Neural progenitor cell (in vitro differentiated cells): Measurements from ENCODE around the gene TXNRD3. TPM values are rescaled to one million over a fixed set of nuclear protein-coding genes. Genes with fewer than 3 reads are reported as not detected.

ENCODE experiments used
- DNase-seq: peaks from one replicate; pipeline ENCODE4 v3.0.0-alpha.2; 2016; ENCODE audit warnings: low spot score
- H2AFZ ChIP-seq: fragments of 200-600 bp; sonication (generic); replicated peaks from 2 replicates; pipeline ENCODE4 v1.6.1; 2016; ENCODE audit warnings: antibody characterized with exemption
- H3F3A ChIP-seq: fragments of 200-600 bp; sonication (generic); 2 replicates; pipeline ENCODE4 v1.6.1; 2016; ENCODE audit warnings: antibody characterized with exemption, low read depth
- H3K27ac ChIP-seq: fragments of 200-600 bp; sonication (generic); 2 replicates; pipeline ENCODE4 v1.5.1; 2016; ENCODE audit warnings: mild to moderate bottlenecking
- H3K27me3 ChIP-seq: fragments of 200-600 bp; sonication (generic); 2 replicates; pipeline ENCODE4 v1.6.1; 2016; ENCODE audit warnings: mild to moderate bottlenecking, moderate library complexity
- H3K36me3 ChIP-seq: fragments of 200-600 bp; sonication (generic); 2 replicates; pipeline ENCODE4 v1.5.1; 2016
- H3K4me1 ChIP-seq: fragments of 200-600 bp; sonication (generic); 2 replicates; pipeline ENCODE4 v1.6.1; 2016; ENCODE audit warnings: mixed run types
- H3K4me2 ChIP-seq: fragments of 200-600 bp; sonication (generic); 2 replicates; pipeline ENCODE4 v1.6.1; 2016
- H3K4me3 ChIP-seq: fragments of 200-600 bp; sonication (generic); 2 replicates; pipeline ENCODE4 v1.5.1; 2016
- H3K79me2 ChIP-seq: fragments of 200-600 bp; sonication (generic); 2 replicates; pipeline ENCODE4 v1.6.1; 2016; ENCODE audit warnings: low read depth
- H3K9ac ChIP-seq: fragments of 200-600 bp; sonication (generic); 2 replicates; pipeline ENCODE4 v1.6.1; 2016
- H3K9me3 ChIP-seq: fragments of 200-600 bp; sonication (generic); 2 replicates; pipeline ENCODE4 v1.5.1; 2016; ENCODE audit warnings: low read depth
- H4K20me1 ChIP-seq: fragments of 200-600 bp; sonication (generic); 2 replicates; pipeline ENCODE4 v1.6.1; 2016; ENCODE audit warnings: low read depth
- H3K27ac Mint-ChIP-seq: 3 replicates; pipeline ENCODE4 v1.8.0; 2021; ENCODE audit warnings: mixed read lengths
- H3K27me3 Mint-ChIP-seq: 2 replicates; pipeline ENCODE4 v1.8.0; 2022; ENCODE audit warnings: low read depth, mild to moderate bottlenecking, inconsistent platforms, moderate library complexity, mixed read lengths; ENCODE audit not compliant: insufficient read depth
- H3K36me3 Mint-ChIP-seq: 3 replicates; pipeline ENCODE4 v1.8.0; 2021; ENCODE audit warnings: mixed read lengths
- H3K4me1 Mint-ChIP-seq: 3 replicates; pipeline ENCODE4 v1.8.0; 2021; ENCODE audit warnings: mixed read lengths
- H3K4me3 Mint-ChIP-seq: 3 replicates; pipeline ENCODE4 v1.8.0; 2021; ENCODE audit warnings: mild to moderate bottlenecking, moderate library complexity, mixed read lengths
- H3K9me3 Mint-ChIP-seq: 3 replicates; pipeline ENCODE4 v1.8.0; 2020; ENCODE audit warnings: mixed read lengths
- CTCF ChIP-seq: fragments of 200-600 bp; sonication (generic); IDR thresholded peaks from 2 replicates; pipeline ENCODE4 v1.5.1; 2017; ENCODE audit warnings: antibody characterized with exemption, mild to moderate bottlenecking
- EZH2 ChIP-seq: fragments of 200-600 bp; sonication (generic); IDR thresholded peaks from 2 replicates; pipeline ENCODE4 v1.6.1; 2017; ENCODE audit warnings: antibody characterized with exemption, mild to moderate bottlenecking, moderate library complexity
- EZH2phosphoT487 ChIP-seq: fragments of 200-600 bp; sonication (generic); IDR thresholded peaks from 2 replicates; pipeline ENCODE4 v1.6.1; 2017; ENCODE audit warnings: antibody characterized with exemption
- small RNA-seq: library from RNA; depleted of rRNA; stranded (forward); fragments of <200 nt; gene quantifications from one replicate; pipeline ENCODE3, GENCODE V24; 2015
- total RNA-seq: library from RNA; depleted of rRNA; stranded (reverse); fragments of >200 nt; gene quantifications from 2 replicates; pipeline ENCODE4 v1.2.3, GENCODE V29; 2015; ENCODE audit warnings: low replicate concordance

Gene TXNRD3
- total RNA-seq, 1 donor from 2014 or later, result 10.3 TPM

GRCh38 chr3:126557415-126557745, 97.5 kb downstream of the TXNRD3 start:
- Mint-ChIP-seq H3K27ac (no peak overlapping the region), H3K36me3 (no peaks in the 10 kb centered on the region), H3K4me3 (no peak overlapping the region), H3K27me3 (no peaks in the 10 kb centered on the region), H3K9me3 (peaks cover 3% of the 10 kb centered on the region), H3K4me1 (no peaks in the 10 kb centered on the region)
- Histone ChIP-seq H3K27ac (no peak overlapping the region), H3K4me2 (no peak overlapping the region), H3K79me2 (no peaks in the 10 kb centered on the region), H2AFZ (no peak overlapping the region), H3K9me3 (no peaks in the 10 kb centered on the region), H3K4me1 (no peaks in the 10 kb centered on the region), H4K20me1 (no peaks in the 10 kb centered on the region), H3K27me3 (peaks cover 4% of the 10 kb centered on the region), H3K9ac (no peak overlapping the region), H3K36me3 (no peaks in the 10 kb centered on the region), H3F3A (no peaks in the 10 kb centered on the region), H3K4me3 (no peak overlapping the region)
- TF ChIP-seq EZH2phosphoT487, result no peak
- no peak for TF ChIP-seq CTCF
- no peak for TF ChIP-seq EZH2
- DNase-seq, result no peak

Small RNAs within 50 kb of the gene (small RNA-seq; reads per million reads assigned to genes)
- gene RNA5SP138, result not detected

Other genes starting within 250 kb of the TXNRD3 start
- gene ZXDC, start 179.2 kb downstream of the TXNRD3 start, total RNA-seq, result 12.4 and 22.3 TPM in 2 replicates
- gene UROC1, start 137.4 kb downstream of the TXNRD3 start, total RNA-seq, result not detected in 2 replicates
- 0.09 and 0.34 TPM in 2 replicates for gene CHST13, start 131.0 kb downstream of the TXNRD3 start, total RNA-seq
- not detected in 2 replicates for gene C3orf22, start 96.2 kb downstream of the TXNRD3 start, total RNA-seq
- 35.7 and 46.2 TPM in 2 replicates for gene CHCHD6, start 49.1 kb upstream of the TXNRD3 start, total RNA-seq